Muscle of leg (tissue), 11 donors: ENCODE results near the gene ATP6V1A. TPM values are rescaled to one million over a fixed set of nuclear protein-coding genes. Genes with fewer than 3 reads are reported as not detected.
A peak's percentile ranks its signal among the peaks of the same experiment; 100 is the strongest.

Source experiments
- DNase-seq: peaks from one replicate; pipeline ENCODE4 v3.0.0; 2013
- H3K27ac ChIP-seq: one replicate; pipeline ENCODE4 v1.5.1; 2013; ENCODE audit warnings: mild to moderate bottlenecking, low read length, control low read depth
- H3K27me3 ChIP-seq: one replicate; pipeline ENCODE4 v1.6.1; 2013; ENCODE audit warnings: low read length; ENCODE audit not compliant: control insufficient read depth, insufficient read depth
- H3K36me3 ChIP-seq: one replicate; pipeline ENCODE4 v1.6.1; 2013; ENCODE audit warnings: low read length; ENCODE audit not compliant: control insufficient read depth, insufficient read depth
- H3K4me1 ChIP-seq: one replicate; pipeline ENCODE4 v1.6.1; 2013; ENCODE audit warnings: low read length; ENCODE audit not compliant: control insufficient read depth, insufficient read depth
- H3K4me3 ChIP-seq: one replicate; pipeline ENCODE4 v1.5.1; 2013; ENCODE audit warnings: low read length, control low read depth
- H3K9me3 ChIP-seq: replicated peaks from 2 replicates; pipeline ENCODE4 v1.6.1; 2013; ENCODE audit warnings: low read depth, low read length; ENCODE audit not compliant: control insufficient read depth
- WGBS: methylation state at CpG from one replicate; pipeline ENCODE4 v1.1.5; 2013; ENCODE audit warnings: missing lambda C conversion rate; ENCODE audit not compliant: insufficient coverage; 5-methylcytosine and 5-hydroxymethylcytosine counted together
- polyA plus RNA-seq, 8 donors: library from polyadenylated mRNA; unstranded; fragments of 120-200 nt; gene quantifications; one replicate each; pipeline versions ENCODE4 v1.2.1 to v1.2.3, GENCODE V29; 2013; ENCODE audit warnings: inconsistent platforms in 1 of 8, low replicate concordance in 1 of 8; ENCODE audit not compliant: insufficient read length in 8 of 8, insufficient read depth in 1 of 8
- total RNA-seq: library from RNA; stranded (reverse); fragments of 120-200 nt; gene quantifications from one replicate; pipeline ENCODE4 v1.2.4, GENCODE V29; 2013

The ATP6V1A gene
- total and polyA plus RNA-seq, 9 donors = 13.5 to 22.4 (median 16.0) TPM

DNA sequence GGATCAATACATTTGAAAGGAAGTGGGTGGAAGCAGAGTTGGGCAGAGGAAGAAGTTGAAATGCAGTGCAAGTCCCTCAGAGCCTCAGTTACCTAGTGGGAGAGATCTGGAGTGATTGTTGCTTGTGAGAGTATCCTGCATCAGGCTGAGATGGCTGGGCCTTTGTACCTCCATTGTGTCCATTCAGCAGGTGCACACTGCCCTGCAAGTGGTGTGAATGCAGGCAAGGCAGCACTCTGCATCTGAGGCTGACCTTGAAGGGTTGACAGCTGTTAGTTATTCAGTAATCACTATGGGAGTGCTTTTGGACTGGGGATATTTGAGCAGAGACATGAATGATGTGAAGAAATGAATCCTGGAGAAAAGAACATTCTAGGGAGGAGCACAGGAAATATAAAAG lies 25.2 kb downstream of the ATP6V1A start:
- H3K27me3 ChIP-seq = no peaks in the 10 kb centered on the region
- H3K27ac ChIP-seq = no peak overlapping the region
- H3K36me3 ChIP-seq = no peaks in the 10 kb centered on the region
- no peaks in the 10 kb centered on the region for H3K4me1 ChIP-seq
- no peak for DNase-seq
- no peak overlapping the region for H3K4me3 ChIP-seq
- no peaks in the 10 kb centered on the region for H3K9me3 ChIP-seq

- no peaks in the 10 kb centered on the region for H3K27me3 ChIP-seq
- WGBS = 89% methylated on average over 1 of the region's 3 CpGs
These were observed 26.5 kb downstream of the ATP6V1A start for GRCh38 chr3:113773381-113773780.

GRCh38 chr3:113775516-113775915 lies 28.7 kb downstream of the ATP6V1A start:
- Histone ChIP-seq H3K27me3 (no peaks in the 10 kb centered on the region), H3K9me3 (no peaks in the 10 kb centered on the region), H3K36me3 (no peaks in the 10 kb centered on the region), H3K27ac (no peak overlapping the region), H3K4me3 (no peak overlapping the region), H3K4me1 (no peaks in the 10 kb centered on the region)
- 100% methylated on average over 1 of the region's 1 CpG for WGBS
- no peak for DNase-seq

More at GRCh38 chr3:113773381-113773780, 26.5 kb downstream of the ATP6V1A start:
- H3K27ac ChIP-seq = no peak overlapping the region
- no peaks in the 10 kb centered on the region for H3K36me3 ChIP-seq
- no peaks in the 10 kb centered on the region for H3K4me1 ChIP-seq
- H3K9me3 ChIP-seq = no peaks in the 10 kb centered on the region
- peak; percentile 7 for DNase-seq
- no peak overlapping the region for H3K4me3 ChIP-seq

- H3K4me1 ChIP-seq = no peaks in the 10 kb centered on the region
- H3K27me3 ChIP-seq = no peaks in the 10 kb centered on the region
- H3K4me3 ChIP-seq = no peak overlapping the region
- no CpG with 5 or more reads among the region's 3 CpGs for WGBS
- no peak for DNase-seq
- peaks cover 3% of the 10 kb centered on the region for H3K36me3 ChIP-seq
- no peak overlapping the region for H3K27ac ChIP-seq
- no peaks in the 10 kb centered on the region for H3K9me3 ChIP-seq
These were observed 29.7 kb downstream of the ATP6V1A start for GRCh38 chr3:113776564-113776963.

GRCh38 chr3:113783463-113783862 lies 36.6 kb downstream of the ATP6V1A start:
- peak; percentile 35 for DNase-seq
- peak overlapping the region; percentile 54 for H3K27ac ChIP-seq
- H3K27me3 ChIP-seq = no peaks in the 10 kb centered on the region
- no peak overlapping the region for H3K4me3 ChIP-seq
- H3K9me3 ChIP-seq = no peaks in the 10 kb centered on the region
- H3K36me3 ChIP-seq = peaks cover 16% of the 10 kb centered on the region
- H3K4me1 ChIP-seq = no peaks in the 10 kb centered on the region

DNA sequence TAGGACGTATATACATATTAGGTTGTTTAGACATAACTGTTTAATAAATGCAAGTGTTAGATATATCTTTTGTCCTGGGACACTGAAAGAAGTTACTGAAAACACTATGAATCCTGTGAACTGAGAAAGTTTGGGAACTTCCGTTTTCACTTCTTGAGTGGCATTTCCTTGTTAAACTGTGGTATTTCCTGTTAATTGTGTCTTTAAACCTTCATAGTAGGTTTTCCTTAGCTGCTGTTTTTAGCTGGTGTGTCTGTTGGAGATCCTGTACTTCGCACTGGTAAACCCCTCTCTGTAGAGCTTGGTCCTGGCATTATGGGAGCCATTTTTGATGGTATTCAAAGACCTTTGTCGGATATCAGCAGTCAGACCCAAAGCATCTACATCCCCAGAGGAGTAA lies 37.1 kb downstream of the ATP6V1A start:
- Histone ChIP-seq H3K4me3 (no peak overlapping the region), H3K4me1 (no peaks in the 10 kb centered on the region), H3K36me3 (peaks cover 20% of the 10 kb centered on the region), H3K27ac (peak overlapping the region; percentile 53), H3K27me3 (no peaks in the 10 kb centered on the region), H3K9me3 (no peaks in the 10 kb centered on the region)
- WGBS = 67% methylated on average over 1 of the region's 4 CpGs
- DNase-seq = peak; percentile 7

- H3K27ac ChIP-seq = no peak overlapping the region
- H3K9me3 ChIP-seq = no peaks in the 10 kb centered on the region
- DNase-seq = no peak
- peaks cover 33% of the 10 kb centered on the region for H3K36me3 ChIP-seq
- no peaks in the 10 kb centered on the region for H3K4me1 ChIP-seq
- H3K4me3 ChIP-seq = no peak overlapping the region
- no peaks in the 10 kb centered on the region for H3K27me3 ChIP-seq
These were observed 44.5 kb downstream of the ATP6V1A start for GRCh38 chr3:113791381-113791780.

GRCh38 chr3:113794526-113794925 lies 47.7 kb downstream of the ATP6V1A start:
- no peaks in the 10 kb centered on the region for H3K9me3 ChIP-seq
- H3K4me3 ChIP-seq = no peak overlapping the region
- H3K4me1 ChIP-seq = no peaks in the 10 kb centered on the region
- no peak overlapping the region for H3K27ac ChIP-seq
- 83% methylated on average over 2 of the region's 4 CpGs for WGBS
- no peaks in the 10 kb centered on the region for H3K27me3 ChIP-seq
- no peak for DNase-seq
- H3K36me3 ChIP-seq = peaks cover 19% of the 10 kb centered on the region

DNA sequence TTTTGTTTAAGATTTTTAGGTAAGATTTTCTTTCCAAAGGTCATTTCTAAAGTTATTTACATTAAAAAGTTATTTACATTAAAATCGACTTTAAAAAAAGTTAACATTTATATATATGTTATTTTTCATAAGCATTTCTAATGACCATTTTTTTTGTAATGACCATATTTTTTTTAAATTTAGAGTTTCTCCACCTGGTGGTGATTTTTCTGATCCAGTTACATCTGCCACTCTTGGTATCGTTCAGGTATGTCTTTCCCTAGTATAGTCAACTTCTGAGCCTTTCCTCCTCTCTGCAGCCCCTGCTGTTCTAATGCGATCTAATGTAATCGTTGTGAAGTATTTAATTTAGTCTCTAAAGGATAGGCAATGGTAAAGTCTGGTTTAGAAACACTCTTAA lies 48.9 kb downstream of the ATP6V1A start:
- no CpG with 5 or more reads among the region's 4 CpGs for WGBS
- no peak overlapping the region for H3K4me3 ChIP-seq
- no peak overlapping the region for H3K27ac ChIP-seq
- no peaks in the 10 kb centered on the region for H3K27me3 ChIP-seq
- DNase-seq = no peak
- H3K4me1 ChIP-seq = no peaks in the 10 kb centered on the region
- no peaks in the 10 kb centered on the region for H3K9me3 ChIP-seq
- peaks cover 20% of the 10 kb centered on the region for H3K36me3 ChIP-seq

DNA sequence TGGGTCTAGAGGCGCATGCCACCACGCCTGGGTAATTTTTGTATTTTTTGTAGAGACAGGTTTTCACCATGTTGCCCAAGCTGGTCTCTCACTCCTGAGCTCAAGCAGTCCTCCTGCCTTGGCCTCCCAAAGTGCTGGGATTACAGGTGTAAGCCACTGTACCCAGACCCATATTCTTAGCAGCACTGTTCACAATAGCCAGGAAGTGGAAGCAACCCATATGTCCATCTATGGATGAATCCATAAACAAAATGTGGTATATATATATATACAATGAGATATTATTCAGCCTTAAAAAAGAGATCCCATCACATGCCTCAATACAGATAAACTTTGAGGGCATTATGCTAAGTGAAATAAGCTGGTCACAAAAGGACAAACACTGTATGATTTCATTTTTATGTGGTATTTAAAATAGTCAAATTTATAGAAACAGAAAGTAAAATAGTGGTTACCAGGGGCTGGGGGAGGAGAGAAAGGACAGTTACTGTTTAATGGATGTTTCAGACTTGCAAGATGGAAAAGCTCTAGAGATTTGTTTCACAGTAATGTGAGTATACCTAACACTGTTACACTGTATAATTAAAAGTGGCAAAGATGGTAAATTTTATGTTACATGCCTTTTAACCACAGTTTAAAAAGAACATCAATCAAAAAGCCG lies 56.1 kb downstream of the ATP6V1A start:
- no peak for DNase-seq
- Histone ChIP-seq H3K4me3 (no peak overlapping the region), H3K27me3 (no peaks in the 10 kb centered on the region), H3K4me1 (no peaks in the 10 kb centered on the region), H3K36me3 (peaks cover 30% of the 10 kb centered on the region), H3K9me3 (no peaks in the 10 kb centered on the region), H3K27ac (no peak overlapping the region)
- no CpG with 5 or more reads among the region's 3 CpGs for WGBS

- WGBS = no CpG with 5 or more reads among the region's 4 CpGs
- no peaks in the 10 kb centered on the region for H3K27me3 ChIP-seq
- H3K4me1 ChIP-seq = no peaks in the 10 kb centered on the region
- no peaks in the 10 kb centered on the region for H3K9me3 ChIP-seq
- no peak for DNase-seq
- no peak overlapping the region for H3K27ac ChIP-seq
- H3K4me3 ChIP-seq = no peak overlapping the region
- H3K36me3 ChIP-seq = peaks cover 28% of the 10 kb centered on the region
These were observed 57.8 kb downstream of the ATP6V1A start for GRCh38 chr3:113804661-113805060.
